Measurements from ENCODE around the gene BAIAP2L2. TPM values are rescaled to one million over a fixed set of nuclear protein-coding genes. Genes with fewer than 3 reads are reported as not detected.
A peak's percentile ranks its signal among the peaks of the same experiment; 100 is the strongest.

BAIAP2L2 gene
- total and polyA plus RNA-seq, 2 experiments from 2014 or later: 3.9 to 5.6 TPM

GRCh38 chr22:38051261-38051660 lies 59.2 kb downstream of the BAIAP2L2 start:
- H3K27me3 ChIP-seq (ENCODE audit: insufficient read depth): no peaks in the 10 kb centered on the region
- no peaks in the 10 kb centered on the region for H3K9me2 ChIP-seq (ENCODE audit: insufficient read depth)
- H3F3A ChIP-seq (replicated peaks; ENCODE audit: low read depth): no peaks in the 10 kb centered on the region; the same call in 1 of the 2 replicates
- no peak overlapping the region for H3K4me3 Mint-ChIP-seq
- no peak overlapping the region for H2AFZ ChIP-seq
- no peak overlapping the region for H3K4me3 ChIP-seq
- H3K9me3 Mint-ChIP-seq: no peaks in the 10 kb centered on the region
- no peaks in the 10 kb centered on the region; the same call in 1 of the 2 replicates for H4K20me1 ChIP-seq (replicated peaks; ENCODE audit: insufficient read depth)
- H3K27ac Mint-ChIP-seq: no peak overlapping the region
- 0 out of 3 replicates have a peak, but pooled peaks cover 3% of the 10 kb centered on the region for H3K4me1 Mint-ChIP-seq
- H3K4me2 ChIP-seq: no peak overlapping the region
- no peak overlapping the region for H3K27ac ChIP-seq (ENCODE audit: low read depth)
- TF ChIP-seq POLR2AphosphoS5 (IDR thresholded peaks at IDR 0.05; ENCODE audit: low read depth): no peak
- peak in 1 of 2 experiments; percentile 50; a peak in 2 of 4 replicates for TF ChIP-seq CTCF (conservative IDR thresholded peaks at IDR 0.05; ENCODE audit: low read depth in 2 of 2)
- DNase-seq (ENCODE audit: low spot score) (no peak), ATAC-seq (peak; percentile 16; the same call in 2 of the 3 replicates)
- no peaks in the 10 kb centered on the region for H3K36me3 Mint-ChIP-seq (ENCODE audit: low read depth)
- no peaks in the 10 kb centered on the region for H3K4me1 ChIP-seq (ENCODE audit: insufficient read depth)
- H3K36me3 ChIP-seq (ENCODE audit: insufficient read depth): no peaks in the 10 kb centered on the region
- H3K27me3 Mint-ChIP-seq (ENCODE audit: insufficient read depth, low read depth, poor library complexity): peaks cover 16% of the 10 kb centered on the region
- H3K79me2 ChIP-seq (replicated peaks; ENCODE audit: insufficient read depth): no peaks in the 10 kb centered on the region

DNA sequence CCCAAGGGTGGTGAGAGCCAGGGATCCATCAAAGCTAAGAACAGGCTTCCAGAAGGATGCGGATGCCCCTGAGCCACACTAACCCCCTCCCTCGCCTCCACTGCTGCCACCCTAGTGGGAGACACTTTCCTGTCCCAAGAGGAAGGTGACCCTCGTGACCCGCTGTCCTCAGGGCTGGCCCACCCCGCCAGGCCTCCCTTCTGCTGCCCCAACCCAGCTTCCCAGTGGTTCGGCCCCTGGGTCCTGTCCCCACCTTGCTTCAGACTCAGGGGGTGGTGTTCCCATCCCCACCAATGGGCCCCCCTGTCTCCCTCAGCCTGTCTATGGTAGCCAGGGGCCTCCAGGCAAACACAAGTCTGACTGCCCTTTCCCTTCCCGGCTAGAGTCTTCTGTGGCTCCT lies 59.8 kb downstream of the BAIAP2L2 start:
- H3K27me3 ChIP-seq (ENCODE audit: insufficient read depth): no peaks in the 10 kb centered on the region
- H3K4me2 ChIP-seq: no peak overlapping the region
- H3F3A ChIP-seq (replicated peaks; ENCODE audit: low read depth): no peaks in the 10 kb centered on the region
- no peaks in the 10 kb centered on the region; the same call in 1 of the 2 replicates for H4K20me1 ChIP-seq (replicated peaks; ENCODE audit: insufficient read depth)
- no peaks in the 10 kb centered on the region for H3K4me1 ChIP-seq (ENCODE audit: insufficient read depth)
- no peaks in the 10 kb centered on the region for H3K9me2 ChIP-seq (ENCODE audit: insufficient read depth)
- Mint-ChIP-seq H3K4me1 (0 out of 3 replicates have a peak, but pooled peaks cover 3% of the 10 kb centered on the region), H3K36me3 (ENCODE audit: low read depth) (no peaks in the 10 kb centered on the region), H3K27ac (no peak overlapping the region), H3K27me3 (ENCODE audit: insufficient read depth, low read depth, poor library complexity) (peaks cover 16% of the 10 kb centered on the region), H3K9me3 (no peaks in the 10 kb centered on the region), H3K4me3 (no peak overlapping the region)
- no peak overlapping the region for H3K27ac ChIP-seq (ENCODE audit: low read depth)
- H3K79me2 ChIP-seq (replicated peaks; ENCODE audit: insufficient read depth): no peaks in the 10 kb centered on the region
- no peaks in the 10 kb centered on the region for H3K36me3 ChIP-seq (ENCODE audit: insufficient read depth)
- no peak overlapping the region for H3K4me3 ChIP-seq
- ATAC-seq (no peak), DNase-seq (ENCODE audit: low spot score) (no peak)
- H2AFZ ChIP-seq: no peak overlapping the region
- no peak for TF ChIP-seq ZNF331 (CRISPR knock-in tag; IDR thresholded peaks at IDR 0.05; ENCODE audit: low read depth)
- TF ChIP-seq EZH2phosphoT487 (IDR thresholded peaks at IDR 0.05; ENCODE audit: unreplicated experiment): no peak
- TF ChIP-seq, protein P1, sequence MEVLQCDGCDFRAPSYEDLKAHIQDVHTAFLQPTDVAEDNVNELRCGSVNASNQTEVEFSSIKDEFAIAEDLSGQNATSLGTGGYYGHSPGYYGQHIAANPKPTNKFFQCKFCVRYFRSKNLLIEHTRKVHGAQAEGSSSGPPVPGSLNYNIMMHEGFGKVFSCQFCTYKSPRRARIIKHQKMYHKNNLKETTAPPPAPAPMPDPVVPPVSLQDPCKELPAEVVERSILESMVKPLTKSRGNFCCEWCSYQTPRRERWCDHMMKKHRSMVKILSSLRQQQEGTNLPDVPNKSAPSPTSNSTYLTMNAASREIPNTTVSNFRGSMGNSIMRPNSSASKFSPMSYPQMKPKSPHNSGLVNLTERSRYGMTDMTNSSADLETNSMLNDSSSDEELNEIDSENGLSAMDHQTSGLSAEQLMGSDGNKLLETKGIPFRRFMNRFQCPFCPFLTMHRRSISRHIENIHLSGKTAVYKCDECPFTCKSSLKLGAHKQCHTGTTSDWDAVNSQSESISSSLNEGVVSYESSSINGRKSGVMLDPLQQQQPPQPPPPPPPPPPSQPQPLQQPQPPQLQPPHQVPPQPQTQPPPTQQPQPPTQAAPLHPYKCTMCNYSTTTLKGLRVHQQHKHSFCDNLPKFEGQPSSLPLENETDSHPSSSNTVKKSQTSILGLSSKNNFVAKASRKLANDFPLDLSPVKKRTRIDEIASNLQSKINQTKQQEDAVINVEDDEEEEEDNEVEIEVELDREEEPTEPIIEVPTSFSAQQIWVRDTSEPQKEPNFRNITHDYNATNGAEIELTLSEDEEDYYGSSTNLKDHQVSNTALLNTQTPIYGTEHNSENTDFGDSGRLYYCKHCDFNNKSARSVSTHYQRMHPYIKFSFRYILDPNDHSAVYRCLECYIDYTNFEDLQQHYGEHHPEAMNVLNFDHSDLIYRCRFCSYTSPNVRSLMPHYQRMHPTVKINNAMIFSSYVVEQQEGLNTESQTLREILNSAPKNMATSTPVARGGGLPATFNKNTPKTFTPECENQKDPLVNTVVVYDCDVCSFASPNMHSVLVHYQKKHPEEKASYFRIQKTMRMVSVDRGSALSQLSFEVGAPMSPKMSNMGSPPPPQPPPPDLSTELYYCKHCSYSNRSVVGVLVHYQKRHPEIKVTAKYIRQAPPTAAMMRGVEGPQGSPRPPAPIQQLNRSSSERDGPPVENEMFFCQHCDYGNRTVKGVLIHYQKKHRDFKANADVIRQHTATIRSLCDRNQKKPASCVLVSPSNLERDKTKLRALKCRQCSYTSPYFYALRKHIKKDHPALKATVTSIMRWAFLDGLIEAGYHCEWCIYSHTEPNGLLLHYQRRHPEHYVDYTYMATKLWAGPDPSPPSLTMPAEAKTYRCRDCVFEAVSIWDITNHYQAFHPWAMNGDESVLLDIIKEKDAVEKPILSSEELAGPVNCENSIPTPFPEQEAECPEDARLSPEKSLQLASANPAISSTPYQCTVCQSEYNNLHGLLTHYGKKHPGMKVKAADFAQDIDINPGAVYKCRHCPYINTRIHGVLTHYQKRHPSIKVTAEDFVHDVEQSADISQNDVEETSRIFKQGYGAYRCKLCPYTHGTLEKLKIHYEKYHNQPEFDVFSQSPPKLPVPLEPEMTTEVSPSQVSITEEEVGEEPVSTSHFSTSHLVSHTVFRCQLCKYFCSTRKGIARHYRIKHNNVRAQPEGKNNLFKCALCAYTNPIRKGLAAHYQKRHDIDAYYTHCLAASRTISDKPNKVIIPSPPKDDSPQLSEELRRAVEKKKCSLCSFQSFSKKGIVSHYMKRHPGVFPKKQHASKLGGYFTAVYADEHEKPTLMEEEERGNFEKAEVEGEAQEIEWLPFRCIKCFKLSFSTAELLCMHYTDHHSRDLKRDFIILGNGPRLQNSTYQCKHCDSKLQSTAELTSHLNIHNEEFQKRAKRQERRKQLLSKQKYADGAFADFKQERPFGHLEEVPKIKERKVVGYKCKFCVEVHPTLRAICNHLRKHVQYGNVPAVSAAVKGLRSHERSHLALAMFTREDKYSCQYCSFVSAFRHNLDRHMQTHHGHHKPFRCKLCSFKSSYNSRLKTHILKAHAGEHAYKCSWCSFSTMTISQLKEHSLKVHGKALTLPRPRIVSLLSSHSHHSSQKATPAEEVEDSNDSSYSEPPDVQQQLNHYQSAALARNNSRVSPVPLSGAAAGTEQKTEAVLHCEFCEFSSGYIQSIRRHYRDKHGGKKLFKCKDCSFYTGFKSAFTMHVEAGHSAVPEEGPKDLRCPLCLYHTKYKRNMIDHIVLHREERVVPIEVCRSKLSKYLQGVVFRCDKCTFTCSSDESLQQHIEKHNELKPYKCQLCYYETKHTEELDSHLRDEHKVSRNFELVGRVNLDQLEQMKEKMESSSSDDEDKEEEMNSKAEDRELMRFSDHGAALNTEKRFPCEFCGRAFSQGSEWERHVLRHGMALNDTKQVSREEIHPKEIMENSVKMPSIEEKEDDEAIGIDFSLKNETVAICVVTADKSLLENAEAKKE (CRISPR knock-in tag; IDR thresholded peaks at IDR 0.05): no peak
- no peak for TF ChIP-seq CREB1 (CRISPR knock-in tag; IDR thresholded peaks at IDR 0.05; ENCODE audit: low read depth)
- TF ChIP-seq STAT1 (IDR thresholded peaks at IDR 0.05; ENCODE audit: unreplicated experiment): no peak
- TF ChIP-seq CTCF (conservative IDR thresholded peaks at IDR 0.05; ENCODE audit: low read depth in 2 of 2): no peak
- no peak for TF ChIP-seq ZNF114 (CRISPR knock-in tag; IDR thresholded peaks at IDR 0.05)
- no peak for TF ChIP-seq EZH2 (IDR thresholded peaks at IDR 0.05; ENCODE audit: low read depth, unreplicated experiment)
- TF ChIP-seq NANOG (IDR thresholded peaks at IDR 0.05; ENCODE audit: borderline replicate concordance): no peak
